IPS DF 4.7 (cell line): ENCODE data around the gene RBM12.

Source experiments
- DNase-seq: peaks from one replicate; pipeline ENCODE4 v3.0.0-alpha.2; 2013; ENCODE audit warnings: low spot score; ENCODE audit errors: extremely low read depth

Gene RBM12

DNA sequence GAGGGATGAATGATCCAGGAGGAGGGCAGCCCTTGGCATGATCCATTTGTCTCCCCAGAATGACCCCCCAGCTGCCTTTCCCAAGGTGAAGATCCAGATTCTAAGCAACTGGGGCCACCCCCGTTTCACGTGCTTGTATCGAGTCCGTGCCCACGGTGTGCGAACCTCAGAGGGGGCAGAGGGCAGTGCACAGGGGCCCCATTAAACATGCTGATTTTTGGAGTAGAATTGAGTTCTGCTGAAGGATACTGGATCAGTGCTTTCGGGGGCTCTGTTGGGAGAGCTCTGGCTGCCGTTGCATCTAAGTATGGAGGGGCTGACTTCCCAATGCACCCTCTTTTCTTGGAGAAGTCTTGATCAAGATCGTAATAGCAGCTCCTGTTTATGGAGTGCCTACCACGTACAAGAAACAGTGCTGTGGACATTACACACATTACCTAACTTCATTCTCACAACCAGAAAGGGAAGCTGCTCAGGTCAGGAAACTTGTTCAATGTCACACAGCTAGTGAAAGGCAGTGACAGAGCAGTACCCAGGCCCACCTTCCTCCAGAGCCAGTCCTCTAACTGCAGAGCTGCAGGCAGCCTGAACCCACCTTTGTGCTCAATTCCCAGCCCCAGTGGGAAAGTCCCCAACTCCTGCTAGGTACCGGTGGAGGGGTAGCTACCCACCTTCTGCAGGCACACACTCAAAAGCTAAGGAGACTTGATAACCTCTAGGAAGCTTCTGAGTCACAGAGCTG lies 43.7 kb downstream of the RBM12 start:
- no peak for DNase-seq

GRCh38 chr20:35619196-35620095 lies 45.3 kb downstream of the RBM12 start:
- DNase-seq, result peak; percentile 74

- no peak for DNase-seq
These were observed 46.2 kb downstream of the RBM12 start for GRCh38 chr20:35618263-35619131.

DNA sequence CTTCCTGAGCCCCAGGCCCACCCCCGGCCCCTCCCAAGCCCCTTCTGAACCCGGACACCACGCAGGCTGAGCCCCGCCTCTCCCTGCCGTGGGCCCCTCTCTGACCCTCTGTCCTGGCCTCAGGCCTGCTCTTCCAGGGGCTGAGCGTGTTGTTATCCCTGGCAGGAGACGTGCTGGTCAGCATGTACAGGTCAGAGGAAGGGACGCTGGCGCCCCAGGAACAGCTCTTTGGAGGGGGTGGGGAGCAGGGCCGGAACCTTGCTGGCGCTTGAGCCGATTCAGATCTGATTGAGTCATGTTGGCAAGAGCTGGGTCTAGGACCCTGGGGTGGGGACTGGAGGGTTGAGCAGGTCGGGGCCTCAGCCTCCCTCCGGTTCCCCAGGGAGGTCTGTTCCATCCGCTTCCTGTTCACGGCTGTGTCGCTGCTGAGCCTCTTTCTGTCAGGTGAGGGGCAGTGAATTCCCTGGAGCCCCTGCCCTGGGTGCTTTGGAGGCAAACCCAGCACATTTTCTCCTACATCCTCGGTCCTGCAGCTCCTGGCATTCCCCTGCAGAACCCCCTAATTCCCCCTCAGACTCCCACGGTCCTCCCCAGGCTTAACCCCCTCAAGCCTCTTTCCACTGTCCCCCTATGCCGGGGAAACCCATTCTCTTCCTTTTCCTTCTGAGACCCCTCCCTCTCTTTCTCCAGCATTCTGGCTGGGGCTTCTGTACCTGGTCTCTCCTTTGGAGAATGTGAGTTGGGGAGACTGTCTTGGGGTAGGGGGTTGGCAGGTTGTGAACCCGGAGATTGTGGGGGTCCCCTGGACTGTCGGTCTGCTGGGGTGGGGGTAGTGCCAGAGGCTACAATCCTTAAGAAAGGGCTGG lies 47.1 kb downstream of the RBM12 start:
- DNase-seq, result no peak

- peak; percentile 98 for DNase-seq
These were observed 48.0 kb downstream of the RBM12 start for GRCh38 chr20:35616465-35617396.

GRCh38 chr20:35615667-35616464 lies 48.8 kb downstream of the RBM12 start, which contains the start of gene SPAG4:
SPAG4 (plus strand) TSS chr20:35615829; CDS start chr20:35616004, 175 bp downstream.
- no peak for DNase-seq

DNA sequence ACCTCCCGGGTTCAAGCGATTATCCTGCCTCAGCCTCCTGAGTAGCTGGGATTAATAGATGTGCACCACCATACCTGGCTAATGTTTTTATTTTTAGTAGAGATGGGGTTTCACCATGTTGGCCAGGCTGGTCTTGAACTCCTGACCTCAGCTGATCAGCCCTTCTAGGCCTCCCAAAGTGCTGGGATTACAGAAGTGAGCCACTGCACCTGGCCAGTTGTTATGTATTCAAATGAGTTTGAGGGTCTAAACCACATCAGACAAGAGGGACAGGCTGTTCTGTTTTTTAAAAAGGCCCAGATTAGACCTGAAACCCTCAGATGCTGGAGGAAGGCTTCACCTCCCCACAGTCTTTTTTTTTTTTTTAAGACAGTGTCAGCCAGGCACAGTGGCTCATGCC lies 53.2 kb downstream of the RBM12 start:
- no peak for DNase-seq

DNA sequence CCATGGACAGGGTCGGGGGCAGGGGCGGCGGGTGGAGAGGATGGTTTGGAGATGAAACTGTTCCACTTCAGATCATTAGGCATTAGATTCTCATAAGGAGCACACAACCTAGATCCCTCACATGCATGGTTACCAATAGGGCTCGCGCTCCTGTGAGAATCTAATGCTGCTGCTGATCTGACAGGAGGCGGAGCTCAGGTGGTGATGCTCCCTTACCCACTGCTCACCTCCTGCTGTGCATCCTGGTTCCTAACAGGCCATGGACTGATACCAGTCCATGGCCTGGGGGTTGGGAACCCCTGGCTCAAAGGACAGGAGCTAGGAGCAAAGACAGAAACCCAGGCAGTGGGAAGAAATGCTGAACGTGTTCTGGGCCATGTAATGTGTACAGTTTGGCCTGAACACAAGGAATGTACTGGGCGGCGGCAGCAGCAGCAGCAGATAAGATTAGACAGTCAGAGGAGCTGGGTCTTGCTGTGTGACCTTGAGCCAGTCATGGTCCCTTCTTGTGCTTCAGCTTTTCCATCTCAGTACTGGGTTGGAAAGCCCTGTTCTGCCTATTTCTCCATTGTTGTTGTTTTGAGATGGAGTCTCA lies 53.8 kb downstream of the RBM12 start:
- DNase-seq, result no peak

- no peak for DNase-seq
These were observed 57.5 kb downstream of the RBM12 start for GRCh38 chr20:35607003-35607735.

GRCh38 chr20:35606127-35606526 lies 58.6 kb downstream of the RBM12 start:
- no peak for DNase-seq

- no peak for DNase-seq
These were observed 60.3 kb downstream of the RBM12 start for GRCh38 chr20:35604449-35604747.

- DNase-seq, result no peak
These were observed 60.8 kb downstream of the RBM12 start for GRCh38 chr20:35603695-35604448.

- no peak for DNase-seq
These were observed 61.7 kb downstream of the RBM12 start for GRCh38 chr20:35602851-35603495.

GRCh38 chr20:35601990-35602389 lies 62.7 kb downstream of the RBM12 start:
- DNase-seq, result no peak

DNA sequence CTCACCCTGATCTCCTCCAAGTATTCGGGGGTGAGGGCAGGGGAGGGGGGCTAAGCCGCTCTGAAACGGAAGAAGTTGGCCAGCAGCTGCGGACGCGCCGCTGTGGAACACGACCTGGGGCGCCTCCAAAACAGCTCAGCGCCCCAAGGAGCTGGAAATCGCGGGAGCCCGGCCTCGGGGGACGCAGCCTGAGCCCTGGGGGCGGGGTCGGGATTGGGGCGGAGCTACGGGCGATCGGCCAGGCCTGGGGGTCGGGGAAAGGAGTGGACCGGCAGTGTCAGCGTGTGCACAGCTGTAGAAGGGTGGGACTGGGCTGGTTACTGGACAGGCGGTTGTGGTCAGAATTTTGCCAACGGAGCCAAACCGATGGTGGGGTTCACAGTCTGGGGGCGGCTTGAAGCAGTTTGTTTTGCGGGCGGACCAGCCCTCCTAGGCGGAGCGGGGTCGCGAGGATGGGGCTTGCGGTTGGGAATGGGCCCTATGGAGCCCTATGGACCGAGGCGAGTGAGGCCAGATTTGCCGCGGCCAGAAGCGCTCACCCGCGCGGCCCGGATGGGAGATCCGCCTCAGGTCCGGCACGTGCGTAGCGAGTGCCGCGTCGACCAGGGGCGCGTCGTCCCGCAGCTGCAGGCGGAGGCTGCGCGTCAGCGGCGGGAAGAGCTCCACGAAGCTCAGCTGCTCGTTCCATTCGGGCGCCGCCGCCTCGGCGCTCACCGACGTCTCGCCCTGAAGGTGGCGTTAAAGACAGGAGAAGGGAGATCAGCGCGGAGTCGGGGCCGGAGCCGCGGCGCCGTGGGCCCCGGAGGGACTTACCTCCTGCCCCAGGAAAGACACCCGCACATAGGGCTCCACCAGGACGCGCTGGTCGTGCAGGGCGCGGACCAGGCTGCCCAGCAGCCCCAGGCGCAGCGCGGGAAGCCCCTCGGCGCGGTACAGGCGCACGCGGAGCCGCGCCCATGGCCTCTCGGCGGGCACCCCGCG lies 63.4 kb downstream of the RBM12 start:
- DNase-seq, result no peak
